Mesodermal cell (in vitro differentiated cells): ENCODE results near the gene KIR2DL3.
"Not testable (repeated sequence)": the region's sequence is repeated elsewhere in the genome, so short reads cannot be mapped to it uniquely, and the experiment has no call there.

ENCODE experiments used
- H3K27ac ChIP-seq: 2 replicates; pipeline ENCODE4 v1.7.0; 2013; ENCODE audit warnings: mild to moderate bottlenecking, low read depth, low read length, moderate library complexity; ENCODE audit not compliant: severe bottlenecking
- H3K36me3 ChIP-seq: 2 replicates; pipeline ENCODE4 v1.7.1; 2013; ENCODE audit warnings: mild to moderate bottlenecking, low read length, moderate library complexity; ENCODE audit not compliant: control insufficient read depth, insufficient read depth
- H3K4me1 ChIP-seq: one replicate; pipeline ENCODE4 v1.7.1; 2013; ENCODE audit warnings: mild to moderate bottlenecking, low read length; ENCODE audit not compliant: insufficient read depth, control insufficient read depth, poor library complexity, severe bottlenecking
- H3K4me3 ChIP-seq: 2 replicates; pipeline ENCODE4 v1.7.0; 2013; ENCODE audit warnings: low read length, control low read depth, mild to moderate bottlenecking; ENCODE audit not compliant: insufficient read depth, poor library complexity, severe bottlenecking; ENCODE audit errors: extremely low read depth
- H3K9me3 ChIP-seq: 2 replicates; pipeline ENCODE4 v1.7.1; 2013; ENCODE audit warnings: mild to moderate bottlenecking, low read length, moderate library complexity; ENCODE audit not compliant: control insufficient read depth
- WGBS, 2 experiments: methylation state at CpG; one replicate each; pipeline ENCODE4 v1.1.5; 2013; ENCODE audit warnings: missing lambda C conversion rate in 2 of 2; ENCODE audit not compliant: insufficient coverage in 2 of 2; 5-methylcytosine and 5-hydroxymethylcytosine counted together

Gene KIR2DL3

GRCh38 chr19:54709956-54710355 lies 28.4 kb upstream of the KIR2DL3 start:
- 56 to 62% methylated on average over 9 to 10 of the region's 13 CpGs for WGBS, 2 experiments
- H3K27ac ChIP-seq, H3K36me3 ChIP-seq, H3K4me3 ChIP-seq, H3K4me1 ChIP-seq: not testable (repeated sequence)
- H3K9me3 ChIP-seq = peaks cover 44% of the 10 kb centered on the region

GRCh38 chr19:54724142-54724541 lies 14.2 kb upstream of the KIR2DL3 start, which contains the start of gene KIR3DL3:
KIR3DL3 (plus strand) TSS chr19:54724442; CDS start chr19:54724497, 55 bp downstream.
- Histone ChIP-seq H3K9me3 (peaks cover 50% of the 10 kb centered on the region), H3K4me3 (no peak within 1 kb of the TSS), H3K36me3 (no peaks in the 10 kb centered on the region), H3K27ac (no peak within 1 kb of the TSS), H3K4me1 (no peaks in the 10 kb centered on the region)
- WGBS, 2 experiments = 67 to 77% methylated on average over 6 to 9 of the region's 9 CpGs

- no peak overlapping the region for H3K4me3 ChIP-seq
- H3K36me3 ChIP-seq = no peaks in the 10 kb centered on the region
- 54% methylated on average over 2 to 3 of the region's 3 CpGs for WGBS, 2 experiments
- no peak overlapping the region for H3K27ac ChIP-seq
- H3K9me3 ChIP-seq = peaks cover 53% of the 10 kb centered on the region
- no peaks in the 10 kb centered on the region for H3K4me1 ChIP-seq
These were observed 13.7 kb upstream of the KIR2DL3 start for GRCh38 chr19:54724644-54725043.

- peaks cover 55% of the 10 kb centered on the region for H3K9me3 ChIP-seq
- no peaks in the 10 kb centered on the region for H3K36me3 ChIP-seq
- H3K4me3 ChIP-seq = no peak overlapping the region
- WGBS, 2 experiments = 64 to 65% methylated on average over 2 to 4 of the region's 7 CpGs
- H3K4me1 ChIP-seq = no peaks in the 10 kb centered on the region
- H3K27ac ChIP-seq = no peak overlapping the region
These were observed 13.0 kb upstream of the KIR2DL3 start for GRCh38 chr19:54725321-54725720.

GRCh38 chr19:54727562-54727961 lies 10.8 kb upstream of the KIR2DL3 start:
- WGBS, 2 experiments = 64 to 65% methylated on average over 8 to 9 of the region's 10 CpGs
- H3K4me1 ChIP-seq = no peaks in the 10 kb centered on the region
- no peaks in the 10 kb centered on the region for H3K36me3 ChIP-seq
- peaks cover 60% of the 10 kb centered on the region for H3K9me3 ChIP-seq
- H3K27ac ChIP-seq = no peak overlapping the region
- no peak overlapping the region for H3K4me3 ChIP-seq

GRCh38 chr19:54728167-54728566 lies 10.1 kb upstream of the KIR2DL3 start:
- no peaks in the 10 kb centered on the region for H3K4me1 ChIP-seq

GRCh38 chr19:54729416-54730188 lies 8.7 kb upstream of the KIR2DL3 start:
- Histone ChIP-seq H3K4me3 (no peak overlapping the region), H3K27ac (no peak overlapping the region), H3K36me3 (no peaks in the 10 kb centered on the region), H3K9me3 (peaks cover 53% of the 10 kb centered on the region), H3K4me1 (no peaks in the 10 kb centered on the region)
- WGBS, 2 experiments = 58 to 64% methylated on average over 13 to 14 of the region's 15 CpGs

More at GRCh38 chr19:54728167-54728566, 10.1 kb upstream of the KIR2DL3 start:
- Histone ChIP-seq H3K4me3 (no peak overlapping the region), H3K27ac (no peak overlapping the region), H3K9me3 (peaks cover 60% of the 10 kb centered on the region), H3K36me3 (no peaks in the 10 kb centered on the region)
- 40 to 73% methylated on average over 1 to 2 of the region's 3 CpGs for WGBS, 2 experiments

GRCh38 chr19:54731191-54731590 lies 7.1 kb upstream of the KIR2DL3 start:
- no peak overlapping the region for H3K27ac ChIP-seq
- 37% methylated on average over 6 to 8 of the region's 8 CpGs for WGBS, 2 experiments
- H3K9me3 ChIP-seq = peaks cover 41% of the 10 kb centered on the region
- H3K36me3 ChIP-seq = no peaks in the 10 kb centered on the region
- H3K4me1 ChIP-seq = no peaks in the 10 kb centered on the region
- no peak overlapping the region for H3K4me3 ChIP-seq

GRCh38 chr19:54738715-54739114 lies 402 bp downstream of the KIR2DL3 start:
- peaks cover 22% of the 10 kb centered on the region for H3K9me3 ChIP-seq
- H3K27ac ChIP-seq = no peak overlapping the region
- 70 to 86% methylated on average over 1 of the region's 1 CpG for WGBS, 2 experiments

GRCh38 chr19:54739587-54740497 lies 1.5 kb downstream of the KIR2DL3 start:
- H3K4me3 ChIP-seq = no peak overlapping the region
- H3K27ac ChIP-seq = no peak overlapping the region
- 57 to 64% methylated on average over 10 to 11 of the region's 13 CpGs for WGBS, 2 experiments
- H3K9me3 ChIP-seq = peaks cover 21% of the 10 kb centered on the region
- H3K4me1 ChIP-seq = no peaks in the 10 kb centered on the region
- no peaks in the 10 kb centered on the region for H3K36me3 ChIP-seq

More at GRCh38 chr19:54738715-54739114, 402 bp downstream of the KIR2DL3 start:
- no peak overlapping the region for H3K4me3 ChIP-seq
- H3K36me3 ChIP-seq = no peaks in the 10 kb centered on the region
- H3K4me1 ChIP-seq = no peaks in the 10 kb centered on the region
